ENCODE measurements around the gene FAIM2.
A peak's percentile ranks its signal among the peaks of the same experiment; 100 is the strongest.

FAIM2 gene

DNA sequence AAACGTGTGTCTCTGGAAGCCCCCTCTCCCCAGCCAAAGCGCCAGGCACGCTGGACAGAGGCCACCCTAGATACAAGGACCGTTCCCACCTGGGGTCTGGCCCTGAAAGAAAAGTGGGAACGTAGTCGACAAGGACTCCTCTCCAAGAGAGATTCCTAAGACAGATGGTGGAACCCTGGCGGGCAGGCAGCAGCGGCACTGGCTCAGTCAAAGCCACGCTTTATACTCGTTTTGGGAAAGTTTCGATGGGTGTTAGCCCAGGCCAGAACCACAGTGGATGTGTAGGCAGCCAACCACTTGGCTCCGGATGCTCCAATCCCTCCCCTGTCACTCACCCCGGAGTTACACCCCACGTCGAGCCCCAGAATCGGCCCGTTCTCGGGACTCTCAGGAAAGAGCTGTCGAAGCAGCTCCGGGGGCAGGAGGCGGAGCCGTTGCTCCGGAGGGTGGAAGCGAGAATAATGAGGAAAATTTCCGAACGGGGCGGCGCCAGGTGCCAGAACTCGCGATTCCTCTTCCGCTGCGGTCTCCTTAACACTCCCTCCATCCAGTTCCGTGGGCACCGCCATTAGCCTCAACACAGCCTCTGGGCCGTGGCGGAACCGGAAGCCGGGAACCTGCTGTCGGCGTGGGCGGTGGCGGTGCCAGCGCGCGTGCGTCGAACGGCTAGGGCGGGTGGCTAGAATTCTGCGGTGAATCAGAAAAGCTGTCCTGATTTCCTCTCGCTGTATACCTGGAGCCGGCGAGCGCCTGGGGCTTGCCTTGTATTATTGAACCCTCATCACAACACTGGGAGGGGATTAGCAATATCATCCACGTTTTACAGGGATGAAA is 61.0 kb downstream of the FAIM2 start, which contains the start of gene BCDIN3D (continued):
- no peak for TF ChIP-seq ZNF426 (tag by site-specific recombination; IDR thresholded peaks at IDR 0.05)
- TF ChIP-seq, protein P1, sequence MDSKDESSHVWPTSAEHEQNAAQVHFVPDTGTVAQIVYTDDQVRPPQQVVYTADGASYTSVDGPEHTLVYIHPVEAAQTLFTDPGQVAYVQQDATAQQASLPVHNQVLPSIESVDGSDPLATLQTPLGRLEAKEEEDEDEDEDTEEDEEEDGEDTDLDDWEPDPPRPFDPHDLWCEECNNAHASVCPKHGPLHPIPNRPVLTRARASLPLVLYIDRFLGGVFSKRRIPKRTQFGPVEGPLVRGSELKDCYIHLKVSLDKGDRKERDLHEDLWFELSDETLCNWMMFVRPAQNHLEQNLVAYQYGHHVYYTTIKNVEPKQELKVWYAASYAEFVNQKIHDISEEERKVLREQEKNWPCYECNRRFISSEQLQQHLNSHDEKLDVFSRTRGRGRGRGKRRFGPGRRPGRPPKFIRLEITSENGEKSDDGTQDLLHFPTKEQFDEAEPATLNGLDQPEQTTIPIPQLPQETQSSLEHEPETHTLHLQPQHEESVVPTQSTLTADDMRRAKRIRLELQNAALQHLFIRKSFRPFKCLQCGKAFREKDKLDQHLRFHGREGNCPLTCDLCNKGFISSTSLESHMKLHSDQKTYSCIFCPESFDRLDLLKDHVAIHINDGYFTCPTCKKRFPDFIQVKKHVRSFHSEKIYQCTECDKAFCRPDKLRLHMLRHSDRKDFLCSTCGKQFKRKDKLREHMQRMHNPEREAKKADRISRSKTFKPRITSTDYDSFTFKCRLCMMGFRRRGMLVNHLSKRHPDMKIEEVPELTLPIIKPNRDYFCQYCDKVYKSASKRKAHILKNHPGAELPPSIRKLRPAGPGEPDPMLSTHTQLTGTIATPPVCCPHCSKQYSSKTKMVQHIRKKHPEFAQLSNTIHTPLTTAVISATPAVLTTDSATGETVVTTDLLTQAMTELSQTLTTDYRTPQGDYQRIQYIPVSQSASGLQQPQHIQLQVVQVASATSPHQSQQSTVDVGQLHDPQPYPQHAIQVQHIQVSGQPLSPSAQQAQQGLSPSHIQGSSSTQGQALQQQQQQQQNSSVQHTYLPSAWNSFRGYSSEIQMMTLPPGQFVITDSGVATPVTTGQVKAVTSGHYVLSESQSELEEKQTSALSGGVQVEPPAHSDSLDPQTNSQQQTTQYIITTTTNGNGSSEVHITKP (tag by site-specific recombination; IDR thresholded peaks at IDR 0.05): no peak; the same call in 1 of the 2 replicates
- TF ChIP-seq KLF1 (tag by site-specific recombination; IDR thresholded peaks at IDR 0.05): peak; percentile 51; the same call in 1 of the 2 replicates
- peak; percentile 51; the same call in 1 of the 2 replicates for TF ChIP-seq ZXDB (tag by site-specific recombination; IDR thresholded peaks at IDR 0.05)
- no peak for TF ChIP-seq ZNF416 (tag by site-specific recombination; IDR thresholded peaks at IDR 0.05)
- TF ChIP-seq ZNF23 (tag by site-specific recombination; IDR thresholded peaks at IDR 0.05; ENCODE audit: borderline replicate concordance): no peak
- TF ChIP-seq KLF9 (tag by site-specific recombination; IDR thresholded peaks at IDR 0.05; ENCODE audit: low read depth): peak; percentile 51; the same call in 1 of the 2 replicates
- TF ChIP-seq ZNF174 (tag by site-specific recombination; IDR thresholded peaks at IDR 0.05): no peak
- TF ChIP-seq, protein P2, sequence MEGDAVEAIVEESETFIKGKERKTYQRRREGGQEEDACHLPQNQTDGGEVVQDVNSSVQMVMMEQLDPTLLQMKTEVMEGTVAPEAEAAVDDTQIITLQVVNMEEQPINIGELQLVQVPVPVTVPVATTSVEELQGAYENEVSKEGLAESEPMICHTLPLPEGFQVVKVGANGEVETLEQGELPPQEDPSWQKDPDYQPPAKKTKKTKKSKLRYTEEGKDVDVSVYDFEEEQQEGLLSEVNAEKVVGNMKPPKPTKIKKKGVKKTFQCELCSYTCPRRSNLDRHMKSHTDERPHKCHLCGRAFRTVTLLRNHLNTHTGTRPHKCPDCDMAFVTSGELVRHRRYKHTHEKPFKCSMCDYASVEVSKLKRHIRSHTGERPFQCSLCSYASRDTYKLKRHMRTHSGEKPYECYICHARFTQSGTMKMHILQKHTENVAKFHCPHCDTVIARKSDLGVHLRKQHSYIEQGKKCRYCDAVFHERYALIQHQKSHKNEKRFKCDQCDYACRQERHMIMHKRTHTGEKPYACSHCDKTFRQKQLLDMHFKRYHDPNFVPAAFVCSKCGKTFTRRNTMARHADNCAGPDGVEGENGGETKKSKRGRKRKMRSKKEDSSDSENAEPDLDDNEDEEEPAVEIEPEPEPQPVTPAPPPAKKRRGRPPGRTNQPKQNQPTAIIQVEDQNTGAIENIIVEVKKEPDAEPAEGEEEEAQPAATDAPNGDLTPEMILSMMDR (tag by site-specific recombination; IDR thresholded peaks at IDR 0.05): no peak
- TF ChIP-seq ZNF561 (tag by site-specific recombination; IDR thresholded peaks at IDR 0.05; ENCODE audit: borderline replicate concordance): 0 out of 2 replicates have a peak, but pooled peaks have one; percentile 58
- TF ChIP-seq SCRT1 (tag by site-specific recombination; IDR thresholded peaks at IDR 0.05; ENCODE audit: borderline replicate concordance): no peak
- no peak; the same call in 1 of the 2 replicates for TF ChIP-seq ZNF394 (tag by site-specific recombination; IDR thresholded peaks at IDR 0.05; ENCODE audit: borderline replicate concordance)
- TF ChIP-seq ZNF596 (tag by site-specific recombination; IDR thresholded peaks at IDR 0.05): no peak
- 0 out of 2 replicates have a peak, but pooled peaks have one; percentile 42 for TF ChIP-seq ZSCAN30 (tag by site-specific recombination; IDR thresholded peaks at IDR 0.05)
- TF ChIP-seq ZNF677 (tag by site-specific recombination; IDR thresholded peaks at IDR 0.05): no peak
- TF ChIP-seq, protein P3, sequence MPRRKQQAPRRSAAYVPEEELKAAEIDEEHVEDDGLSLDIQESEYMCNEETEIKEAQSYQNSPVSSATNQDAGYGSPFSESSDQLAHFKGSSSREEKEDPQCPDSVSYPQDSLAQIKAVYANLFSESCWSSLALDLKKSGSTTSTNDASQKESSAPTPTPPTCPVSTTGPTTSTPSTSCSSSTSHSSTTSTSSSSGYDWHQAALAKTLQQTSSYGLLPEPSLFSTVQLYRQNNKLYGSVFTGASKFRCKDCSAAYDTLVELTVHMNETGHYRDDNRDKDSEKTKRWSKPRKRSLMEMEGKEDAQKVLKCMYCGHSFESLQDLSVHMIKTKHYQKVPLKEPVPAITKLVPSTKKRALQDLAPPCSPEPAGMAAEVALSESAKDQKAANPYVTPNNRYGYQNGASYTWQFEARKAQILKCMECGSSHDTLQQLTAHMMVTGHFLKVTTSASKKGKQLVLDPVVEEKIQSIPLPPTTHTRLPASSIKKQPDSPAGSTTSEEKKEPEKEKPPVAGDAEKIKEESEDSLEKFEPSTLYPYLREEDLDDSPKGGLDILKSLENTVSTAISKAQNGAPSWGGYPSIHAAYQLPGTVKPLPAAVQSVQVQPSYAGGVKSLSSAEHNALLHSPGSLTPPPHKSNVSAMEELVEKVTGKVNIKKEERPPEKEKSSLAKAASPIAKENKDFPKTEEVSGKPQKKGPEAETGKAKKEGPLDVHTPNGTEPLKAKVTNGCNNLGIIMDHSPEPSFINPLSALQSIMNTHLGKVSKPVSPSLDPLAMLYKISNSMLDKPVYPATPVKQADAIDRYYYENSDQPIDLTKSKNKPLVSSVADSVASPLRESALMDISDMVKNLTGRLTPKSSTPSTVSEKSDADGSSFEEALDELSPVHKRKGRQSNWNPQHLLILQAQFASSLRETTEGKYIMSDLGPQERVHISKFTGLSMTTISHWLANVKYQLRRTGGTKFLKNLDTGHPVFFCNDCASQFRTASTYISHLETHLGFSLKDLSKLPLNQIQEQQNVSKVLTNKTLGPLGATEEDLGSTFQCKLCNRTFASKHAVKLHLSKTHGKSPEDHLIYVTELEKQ (tag by site-specific recombination; IDR thresholded peaks at IDR 0.05; ENCODE audit: borderline replicate concordance): no peak
- no peak for TF ChIP-seq FEZF1 (tag by site-specific recombination; IDR thresholded peaks at IDR 0.05)
- TF ChIP-seq ZNF19 (tag by site-specific recombination; IDR thresholded peaks at IDR 0.05; ENCODE audit: low read depth): no peak
- TF ChIP-seq ZNF138 (tag by site-specific recombination; IDR thresholded peaks at IDR 0.05; ENCODE audit: borderline replicate concordance): no peak
- TF ChIP-seq ZNF548 (tag by site-specific recombination; IDR thresholded peaks at IDR 0.05): no peak
- TF ChIP-seq SCRT2 (tag by site-specific recombination; IDR thresholded peaks at IDR 0.05): no peak
- TF ChIP-seq ZNF777 (tag by site-specific recombination; IDR thresholded peaks at IDR 0.05; ENCODE audit: borderline replicate concordance): peak; percentile 93; the same call in 1 of the 2 replicates
- no peak for TF ChIP-seq ZNF621 (tag by site-specific recombination; IDR thresholded peaks at IDR 0.05)
- no peak for TF ChIP-seq ZNF501 (tag by site-specific recombination; IDR thresholded peaks at IDR 0.05)
- TF ChIP-seq, protein P4, sequence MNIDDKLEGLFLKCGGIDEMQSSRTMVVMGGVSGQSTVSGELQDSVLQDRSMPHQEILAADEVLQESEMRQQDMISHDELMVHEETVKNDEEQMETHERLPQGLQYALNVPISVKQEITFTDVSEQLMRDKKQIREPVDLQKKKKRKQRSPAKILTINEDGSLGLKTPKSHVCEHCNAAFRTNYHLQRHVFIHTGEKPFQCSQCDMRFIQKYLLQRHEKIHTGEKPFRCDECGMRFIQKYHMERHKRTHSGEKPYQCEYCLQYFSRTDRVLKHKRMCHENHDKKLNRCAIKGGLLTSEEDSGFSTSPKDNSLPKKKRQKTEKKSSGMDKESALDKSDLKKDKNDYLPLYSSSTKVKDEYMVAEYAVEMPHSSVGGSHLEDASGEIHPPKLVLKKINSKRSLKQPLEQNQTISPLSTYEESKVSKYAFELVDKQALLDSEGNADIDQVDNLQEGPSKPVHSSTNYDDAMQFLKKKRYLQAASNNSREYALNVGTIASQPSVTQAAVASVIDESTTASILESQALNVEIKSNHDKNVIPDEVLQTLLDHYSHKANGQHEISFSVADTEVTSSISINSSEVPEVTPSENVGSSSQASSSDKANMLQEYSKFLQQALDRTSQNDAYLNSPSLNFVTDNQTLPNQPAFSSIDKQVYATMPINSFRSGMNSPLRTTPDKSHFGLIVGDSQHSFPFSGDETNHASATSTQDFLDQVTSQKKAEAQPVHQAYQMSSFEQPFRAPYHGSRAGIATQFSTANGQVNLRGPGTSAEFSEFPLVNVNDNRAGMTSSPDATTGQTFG (tag by site-specific recombination; IDR thresholded peaks at IDR 0.05; ENCODE audit: borderline replicate concordance): no peak
- TF ChIP-seq ZNF292 (tag by site-specific recombination; IDR thresholded peaks at IDR 0.05; ENCODE audit: borderline replicate concordance, low read depth): no peak

All from HEK293 (cell line).